GM19467 (cell line): ENCODE results near the gene TRAPPC5.

ENCODE experiments used
- ATAC-seq: cut with Tn5 transposase; IDR thresholded peaks from one replicate; pipeline ENCODE4 v1.9.1; 2021; ENCODE audit warnings: mild to moderate bottlenecking, moderate library complexity; ENCODE audit not compliant: unreplicated experiment

The TRAPPC5 gene

DNA sequence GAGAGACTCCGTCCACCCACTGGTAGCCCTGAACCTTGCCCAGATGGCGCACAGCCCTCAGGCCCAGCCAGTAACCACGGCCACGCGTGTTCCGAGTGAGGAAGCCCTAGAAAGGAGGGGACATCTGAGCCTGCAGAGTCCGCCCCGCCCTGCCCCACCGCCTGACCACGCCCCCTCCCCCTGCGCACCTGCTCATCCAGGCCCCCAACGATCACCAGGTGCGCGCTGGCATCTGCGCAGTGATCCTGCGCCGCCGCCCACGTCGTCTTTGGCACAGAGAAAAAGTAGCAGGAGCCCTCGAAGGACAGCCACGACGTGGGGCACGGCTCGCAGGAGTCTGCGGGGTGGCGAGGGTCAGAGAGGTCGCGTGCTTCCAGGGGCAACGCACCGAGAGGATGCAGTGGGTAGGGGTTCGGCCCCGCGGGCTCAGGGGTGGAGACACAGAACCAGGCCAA lies 49.2 kb downstream of the TRAPPC5 start:
- ATAC-seq = no peak

DNA sequence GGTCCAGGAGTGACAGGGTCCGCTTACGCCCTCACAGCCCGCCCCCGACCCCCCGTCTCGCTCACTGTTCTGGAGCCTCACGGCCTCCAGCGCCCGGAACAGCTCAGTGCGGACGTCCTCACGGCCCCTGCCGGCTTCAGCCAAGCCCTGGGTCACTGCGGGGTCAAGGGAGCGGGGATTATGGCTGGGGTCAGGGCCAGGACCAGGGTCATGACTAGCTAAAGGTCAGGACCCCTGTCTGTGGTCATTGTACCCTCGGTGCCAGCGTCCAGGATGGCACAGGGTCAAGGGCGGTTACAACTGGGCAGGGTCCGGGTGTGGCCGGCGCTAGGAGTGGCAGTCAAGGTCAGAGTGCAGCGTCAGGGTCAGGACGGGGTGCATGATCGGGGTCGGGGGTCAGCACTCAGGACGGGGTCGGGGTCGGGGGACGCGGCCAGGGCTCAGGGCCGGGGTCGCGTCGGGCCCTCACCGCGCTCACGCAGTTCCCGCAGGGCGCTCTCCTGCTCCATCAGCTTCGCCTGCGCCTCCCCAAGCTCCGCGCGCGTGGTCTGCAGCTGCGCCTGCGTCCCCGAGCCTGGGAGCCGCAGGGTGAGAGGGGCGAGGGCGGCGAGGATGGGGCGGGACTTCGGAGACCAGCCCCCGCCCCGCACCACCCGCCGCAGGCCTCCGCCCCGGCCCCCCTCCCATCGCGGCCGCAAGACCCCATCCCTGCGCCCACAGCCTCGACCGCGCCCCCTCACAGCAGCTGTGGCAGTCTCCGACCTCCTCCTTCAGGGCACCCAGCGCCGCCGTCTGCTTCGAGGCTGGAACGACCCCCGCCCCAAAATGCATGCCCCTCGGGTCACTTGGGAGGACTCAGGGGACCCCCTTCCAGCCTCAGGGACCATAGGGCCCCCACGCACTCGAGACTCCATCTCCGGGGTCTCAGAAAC lies 49.9 kb downstream of the TRAPPC5 start:
- ATAC-seq = no peak

- no peak for ATAC-seq
These were observed 50.6 kb downstream of the TRAPPC5 start for GRCh38 chr19:7731218-7731595.

DNA sequence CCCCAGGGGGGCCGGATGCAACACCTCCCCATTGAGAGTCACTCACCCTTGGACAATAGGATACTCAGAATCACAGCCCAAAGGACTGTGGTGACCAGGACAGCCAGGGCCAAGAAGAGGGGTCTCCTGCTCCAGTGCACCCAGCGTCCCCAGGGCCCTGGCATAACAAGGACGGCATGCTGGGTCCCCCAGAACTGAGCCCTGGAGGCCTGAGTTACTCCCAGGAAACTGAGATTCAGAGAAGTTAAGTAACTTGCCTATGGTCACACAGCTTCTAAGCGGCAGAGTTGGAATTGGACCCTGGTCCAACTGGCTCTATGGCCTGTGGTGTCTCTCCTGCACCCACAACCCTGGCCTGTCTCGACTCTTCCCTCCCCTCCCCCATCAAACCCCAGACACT lies 51.0 kb downstream of the TRAPPC5 start:
- ATAC-seq = no peak

DNA sequence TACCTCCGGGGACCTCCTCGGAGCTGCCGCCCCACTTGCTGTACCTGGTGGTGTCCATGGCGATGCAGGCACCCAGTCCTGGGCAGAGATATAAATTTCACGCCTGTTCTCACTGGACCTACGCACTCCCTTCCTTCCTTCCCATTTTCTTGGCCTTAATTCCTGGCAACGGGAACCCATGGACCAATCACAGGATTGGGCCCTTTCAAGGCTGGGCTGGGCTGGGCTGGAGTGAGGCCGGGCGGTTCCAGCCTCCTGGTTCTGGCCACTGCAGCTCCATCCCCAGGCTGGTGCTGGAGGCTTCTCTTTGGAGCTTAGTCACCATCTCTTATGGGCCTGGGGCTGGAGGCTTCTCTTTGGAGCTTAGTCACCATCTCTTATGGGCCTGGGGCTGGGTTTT lies 51.4 kb downstream of the TRAPPC5 start, which contains the start of gene CLEC4G:
CLEC4G (minus strand) TSS at position 66 of the 400 bp plus-strand sequence; CDS start at position 58, 8 bp downstream.
- no peak for ATAC-seq

DNA sequence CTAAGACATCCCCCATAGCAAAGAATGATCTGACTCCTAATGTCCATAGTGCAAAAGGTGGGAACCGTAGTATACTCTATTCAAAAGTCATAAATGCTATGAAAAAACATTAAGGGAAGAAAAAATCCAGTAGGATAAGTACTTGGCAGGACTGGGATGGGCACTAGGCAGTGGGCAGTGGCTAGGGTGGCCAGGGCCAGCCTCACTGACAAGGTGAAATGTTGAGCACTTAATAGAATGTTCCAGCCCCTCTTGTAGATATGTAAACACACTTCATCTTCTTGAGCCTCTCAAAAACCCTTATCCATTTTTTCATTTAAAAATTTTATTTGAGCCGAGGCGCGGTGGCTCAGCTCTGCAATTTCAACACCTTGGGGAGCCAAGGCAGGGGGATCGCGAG lies 52.7 kb downstream of the TRAPPC5 start:
- ATAC-seq = no peak

DNA sequence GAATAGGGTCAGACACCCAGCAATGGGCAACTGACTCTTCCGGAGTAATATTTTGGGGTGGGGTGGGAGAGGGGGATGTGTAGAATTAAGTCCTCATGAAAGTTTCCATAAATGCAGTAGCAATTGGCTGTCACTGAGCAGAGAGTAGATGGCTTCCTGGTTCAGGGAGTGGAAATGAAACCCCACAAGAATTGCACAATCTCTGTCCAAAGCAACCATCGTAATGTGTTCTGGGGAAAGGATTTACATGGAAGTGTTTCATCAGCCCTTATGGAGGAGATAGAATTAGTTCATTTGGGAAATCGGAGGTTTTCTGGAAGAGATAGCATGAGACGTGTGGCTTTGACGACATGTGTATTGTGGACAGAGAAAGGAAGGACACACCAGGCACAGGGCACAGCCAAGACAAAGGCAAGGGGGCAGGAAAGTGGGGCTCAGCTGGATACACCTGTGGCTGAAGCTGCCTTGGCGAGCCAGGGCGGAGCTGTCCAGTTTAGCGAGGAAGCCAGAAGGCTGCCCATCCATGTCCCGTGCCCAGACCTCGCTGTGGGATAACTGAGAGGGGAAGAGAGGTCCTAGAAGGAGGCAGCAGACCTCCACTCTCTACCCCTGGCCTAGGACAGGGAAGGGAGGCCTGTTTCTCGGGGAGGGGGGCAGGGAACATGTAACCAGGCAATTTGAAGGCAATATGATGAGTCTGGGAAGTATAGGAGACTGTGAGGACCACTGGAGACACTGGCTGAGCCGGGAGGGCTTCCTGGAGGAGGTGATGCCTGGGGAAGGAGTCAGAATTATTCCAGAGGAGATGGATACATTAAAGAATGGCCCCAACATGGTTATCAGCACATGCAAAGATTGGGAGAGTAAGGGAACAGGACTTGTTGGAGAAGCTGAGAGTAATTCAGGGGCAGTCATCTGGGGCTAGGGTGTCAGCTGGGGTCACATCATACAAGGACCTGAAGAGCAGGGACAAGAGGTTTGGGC lies 53.9 kb downstream of the TRAPPC5 start:
- no peak for ATAC-seq

GRCh38 chr19:7736148-7736547 lies 55.5 kb downstream of the TRAPPC5 start:
- ATAC-seq = no peak

GRCh38 chr19:7737215-7737614 lies 56.6 kb downstream of the TRAPPC5 start:
- no peak for ATAC-seq
